ENCODE results near the gene UBE2U. TPM values are rescaled to one million over a fixed set of nuclear protein-coding genes. Genes with fewer than 3 reads are reported as not detected.

The UBE2U gene
- total and polyA plus RNA-seq, 2 of the 4 experiments (the other 2 are of a cell fraction), result not detected

DNA sequence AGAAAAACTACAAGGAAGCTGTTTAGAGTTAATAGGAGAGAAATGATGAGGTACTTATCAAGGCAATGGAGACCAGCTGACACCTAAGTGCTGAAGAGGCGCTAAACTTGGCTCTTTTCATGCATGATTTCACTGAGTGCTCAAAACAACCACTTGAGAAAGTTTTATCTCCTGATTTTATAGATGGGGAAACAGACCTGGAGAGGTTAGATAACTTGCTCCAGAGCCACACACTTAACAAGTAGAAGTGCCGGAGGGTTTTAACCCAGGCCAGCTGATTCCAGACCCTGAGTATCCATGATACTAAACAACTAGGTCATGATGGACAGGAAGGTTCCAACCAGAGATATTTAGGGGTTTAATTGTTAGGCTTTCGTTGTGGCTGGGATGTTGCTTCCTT, 25.9 kb downstream of the UBE2U start:
- ChIA-PET CTCF (no interaction called here), POLR2A (ENCODE audit: unreplicated experiment) (no interaction called here)
- Histone ChIP-seq H4K91ac (ENCODE audit: insufficient read depth, low read depth, low read length) (no peak overlapping the region), H3K9me1 (ENCODE audit: insufficient read depth, low read length) (no peaks in the 10 kb centered on the region), H2AFZ (replicated peaks; ENCODE audit: low read length, poor library complexity) (no peak overlapping the region), H4K8ac (ENCODE audit: low read depth in 2 of 2, low read length in 2 of 2) (no peak overlapping the region), H4K20me1 (ENCODE audit: insufficient read depth, low read length) (no peaks in the 10 kb centered on the region), H3K36me3 (ENCODE audit: control insufficient read depth, insufficient read depth, low read length) (no peaks in the 10 kb centered on the region), H3K27me3 (ENCODE audit: control insufficient read depth, insufficient read depth, low read length) (peaks cover 4% of the 10 kb centered on the region; the same call in 1 of the 2 replicates), H3K27ac (ENCODE audit: insufficient read depth, low read length) (no peak overlapping the region), H3K4me2 (ENCODE audit: low read depth, low read length) (no peak overlapping the region), H3K79me1 (ENCODE audit: low read depth in 1 of 2, low read length in 2 of 2) (no peaks in the 10 kb centered on the region), H3K14ac (replicated peaks; ENCODE audit: low read depth, low read length) (no peak overlapping the region), H3K9me3 (ENCODE audit: control insufficient read depth, insufficient read depth, low read length) (no peaks in the 10 kb centered on the region), H2BK15ac (ENCODE audit: low read depth, low read length) (no peak overlapping the region), H2BK20ac (ENCODE audit: low read depth, low read length) (no peak overlapping the region), H3K4me1 (ENCODE audit: control insufficient read depth, insufficient read depth, low read length) (peaks cover 3% of the 10 kb centered on the region; the same call in 1 of the 2 replicates), H2BK120ac (ENCODE audit: low read depth, low read length) (no peak overlapping the region), H3K9ac (ENCODE audit: low read depth, low read length) (no peak overlapping the region), H2AK9ac (replicated peaks; ENCODE audit: low read depth, low read length, poor library complexity) (no peak overlapping the region), H3K23ac (ENCODE audit: low read depth, low read length) (no peak overlapping the region), H3K4me3 (ENCODE audit: insufficient read depth, low read depth, low read length) (no peak overlapping the region), H2BK5ac (ENCODE audit: low read depth, low read length, poor library complexity, severe bottlenecking) (no peak overlapping the region), H4K5ac (ENCODE audit: low read depth, low read length) (no peak overlapping the region), H3K18ac (ENCODE audit: low read depth, low read length) (no peak overlapping the region), H3K4ac (ENCODE audit: low read depth, low read length) (no peak overlapping the region), H3K56ac (ENCODE audit: extremely low read depth, insufficient read depth, low read length) (no peak overlapping the region), H2AK5ac (ENCODE audit: low read depth, low read length) (no peak overlapping the region)
- dilution Hi-C loops (cut with HindIII; ENCODE audit: low sequenced_read_pairs, unreplicated experiment), result no loop called here
- in situ Hi-C loops (cut with MboI; ENCODE audit: low sequenced_read_pairs), result no loop called here
- 100% methylated on average over 1 of the region's 3 CpGs; no CpG with 5 or more reads in 1 of the 2 experiments for WGBS, 2 experiments (ENCODE audit: extremely low coverage in 2 of 2, insufficient read length in 1 of 2)
- DNase-seq (no peak), ATAC-seq (ENCODE audit: low read depth) (no peak)
- BruUV-seq (replicated peaks), result no TSS peak
- intact Hi-C loops (cut with micrococcal nuclease), result no loop called here
- no peak for TF ChIP-seq FOS (IDR thresholded peaks at IDR 0.05; ENCODE audit: low read depth, low read length)
- TF ChIP-seq SMC3 (IDR thresholded peaks at IDR 0.05; ENCODE audit: low read depth, low read length), result no peak
- TF ChIP-seq MAFK (IDR thresholded peaks at IDR 0.05; ENCODE audit: low read depth, low read length), result no peak
- no peak for TF ChIP-seq RFX5 (IDR thresholded peaks at IDR 0.05; ENCODE audit: low read depth, low read length)
- TF ChIP-seq, protein P1, sequence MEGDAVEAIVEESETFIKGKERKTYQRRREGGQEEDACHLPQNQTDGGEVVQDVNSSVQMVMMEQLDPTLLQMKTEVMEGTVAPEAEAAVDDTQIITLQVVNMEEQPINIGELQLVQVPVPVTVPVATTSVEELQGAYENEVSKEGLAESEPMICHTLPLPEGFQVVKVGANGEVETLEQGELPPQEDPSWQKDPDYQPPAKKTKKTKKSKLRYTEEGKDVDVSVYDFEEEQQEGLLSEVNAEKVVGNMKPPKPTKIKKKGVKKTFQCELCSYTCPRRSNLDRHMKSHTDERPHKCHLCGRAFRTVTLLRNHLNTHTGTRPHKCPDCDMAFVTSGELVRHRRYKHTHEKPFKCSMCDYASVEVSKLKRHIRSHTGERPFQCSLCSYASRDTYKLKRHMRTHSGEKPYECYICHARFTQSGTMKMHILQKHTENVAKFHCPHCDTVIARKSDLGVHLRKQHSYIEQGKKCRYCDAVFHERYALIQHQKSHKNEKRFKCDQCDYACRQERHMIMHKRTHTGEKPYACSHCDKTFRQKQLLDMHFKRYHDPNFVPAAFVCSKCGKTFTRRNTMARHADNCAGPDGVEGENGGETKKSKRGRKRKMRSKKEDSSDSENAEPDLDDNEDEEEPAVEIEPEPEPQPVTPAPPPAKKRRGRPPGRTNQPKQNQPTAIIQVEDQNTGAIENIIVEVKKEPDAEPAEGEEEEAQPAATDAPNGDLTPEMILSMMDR (conservative IDR thresholded peaks at IDR 0.05; ENCODE audit: low read depth, low read length), result no peak
- TF ChIP-seq, protein P2, sequence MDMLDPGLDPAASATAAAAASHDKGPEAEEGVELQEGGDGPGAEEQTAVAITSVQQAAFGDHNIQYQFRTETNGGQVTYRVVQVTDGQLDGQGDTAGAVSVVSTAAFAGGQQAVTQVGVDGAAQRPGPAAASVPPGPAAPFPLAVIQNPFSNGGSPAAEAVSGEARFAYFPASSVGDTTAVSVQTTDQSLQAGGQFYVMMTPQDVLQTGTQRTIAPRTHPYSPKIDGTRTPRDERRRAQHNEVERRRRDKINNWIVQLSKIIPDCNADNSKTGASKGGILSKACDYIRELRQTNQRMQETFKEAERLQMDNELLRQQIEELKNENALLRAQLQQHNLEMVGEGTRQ (IDR thresholded peaks at IDR 0.05; ENCODE audit: low read depth, low read length), result no peak
- TF ChIP-seq MAZ (IDR thresholded peaks at IDR 0.05; ENCODE audit: borderline replicate concordance, low read depth, low read length), result no peak
- TF ChIP-seq, protein P3, sequence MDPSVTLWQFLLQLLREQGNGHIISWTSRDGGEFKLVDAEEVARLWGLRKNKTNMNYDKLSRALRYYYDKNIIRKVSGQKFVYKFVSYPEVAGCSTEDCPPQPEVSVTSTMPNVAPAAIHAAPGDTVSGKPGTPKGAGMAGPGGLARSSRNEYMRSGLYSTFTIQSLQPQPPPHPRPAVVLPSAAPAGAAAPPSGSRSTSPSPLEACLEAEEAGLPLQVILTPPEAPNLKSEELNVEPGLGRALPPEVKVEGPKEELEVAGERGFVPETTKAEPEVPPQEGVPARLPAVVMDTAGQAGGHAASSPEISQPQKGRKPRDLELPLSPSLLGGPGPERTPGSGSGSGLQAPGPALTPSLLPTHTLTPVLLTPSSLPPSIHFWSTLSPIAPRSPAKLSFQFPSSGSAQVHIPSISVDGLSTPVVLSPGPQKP (IDR thresholded peaks at IDR 0.05; ENCODE audit: borderline replicate concordance, low read depth, low read length), result no peak
- TF ChIP-seq RCOR1 (IDR thresholded peaks at IDR 0.05; ENCODE audit: insufficient replicate concordance, low read length), result no peak
- TF ChIP-seq NFE2L2 (IDR thresholded peaks at IDR 0.05; ENCODE audit: low read depth, low read length), result no peak
- TF ChIP-seq CHD1 (IDR thresholded peaks at IDR 0.05; ENCODE audit: low read depth, low read length), result no peak
- no peak for TF ChIP-seq BHLHE40 (IDR thresholded peaks at IDR 0.05; ENCODE audit: low read depth, low read length)
- TF ChIP-seq POLR2A (IDR thresholded peaks at IDR 0.05; ENCODE audit: low read depth, low read length), result no peak
- no peak for TF ChIP-seq RAD21 (IDR thresholded peaks at IDR 0.05; ENCODE audit: low read length)
